Right forelimb (tissue), 1 donor: ENCODE results near the gene SREK1.

Experiments
- DNase-seq: peaks from one replicate; pipeline ENCODE4 v3.0.0-alpha.2; 2018

The SREK1 gene

DNA sequence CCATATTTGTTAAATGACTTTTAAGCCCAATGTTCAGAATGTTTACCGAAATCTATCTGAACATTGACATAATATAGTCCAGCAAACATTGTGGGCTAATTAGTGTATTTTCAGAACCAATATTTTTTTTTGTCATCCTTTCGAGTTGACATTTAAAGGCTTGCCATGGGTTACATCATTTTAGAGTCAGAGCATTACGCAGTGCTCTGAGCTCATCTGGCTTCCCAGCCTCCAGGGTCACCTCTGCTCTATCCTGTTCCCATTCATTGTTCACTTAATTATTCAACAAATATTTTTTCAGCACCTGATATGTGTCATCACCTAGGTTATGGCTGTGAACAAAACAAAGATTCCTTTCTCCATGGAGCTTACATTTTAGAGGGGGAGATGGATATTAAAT lies 80.2 kb downstream of the SREK1 start:
- no peak for DNase-seq

DNA sequence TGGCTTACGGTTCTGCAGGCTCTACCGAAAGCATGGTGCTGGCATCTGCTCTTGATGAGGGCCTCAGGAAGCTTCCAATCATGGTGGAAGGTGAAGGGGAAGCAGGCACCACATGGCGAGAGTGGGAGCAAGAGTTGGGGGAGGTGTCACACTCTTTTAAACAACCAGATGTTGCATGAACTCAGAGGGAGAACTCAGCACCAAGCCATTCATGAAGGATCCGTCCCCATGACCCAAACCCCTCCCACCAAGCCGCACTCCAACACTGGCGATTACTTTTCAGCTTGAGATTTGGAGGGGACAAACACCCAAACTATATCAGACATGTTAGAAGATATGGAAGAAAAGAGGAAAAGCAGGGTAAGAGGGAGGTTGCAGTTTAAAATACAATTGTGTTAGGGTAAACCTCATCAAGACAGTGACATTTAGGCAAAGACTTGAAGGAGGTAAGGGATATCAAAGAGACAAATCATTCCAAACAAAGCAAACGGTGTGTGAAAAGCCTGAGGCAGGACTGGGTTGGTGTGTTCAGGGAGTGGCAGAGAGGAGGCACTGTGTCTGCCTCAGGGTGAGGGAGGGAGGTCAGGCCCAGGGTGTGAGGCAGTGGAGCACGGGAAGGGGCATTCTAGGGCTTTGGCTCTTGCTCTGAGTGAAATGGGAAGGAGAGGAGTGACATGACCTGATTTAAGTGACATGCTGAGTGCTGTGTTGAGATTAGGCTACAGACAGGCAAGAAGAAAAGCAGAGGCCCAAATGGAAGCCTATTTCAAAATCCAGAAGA lies 80.9 kb downstream of the SREK1 start:
- no peak for DNase-seq

DNA sequence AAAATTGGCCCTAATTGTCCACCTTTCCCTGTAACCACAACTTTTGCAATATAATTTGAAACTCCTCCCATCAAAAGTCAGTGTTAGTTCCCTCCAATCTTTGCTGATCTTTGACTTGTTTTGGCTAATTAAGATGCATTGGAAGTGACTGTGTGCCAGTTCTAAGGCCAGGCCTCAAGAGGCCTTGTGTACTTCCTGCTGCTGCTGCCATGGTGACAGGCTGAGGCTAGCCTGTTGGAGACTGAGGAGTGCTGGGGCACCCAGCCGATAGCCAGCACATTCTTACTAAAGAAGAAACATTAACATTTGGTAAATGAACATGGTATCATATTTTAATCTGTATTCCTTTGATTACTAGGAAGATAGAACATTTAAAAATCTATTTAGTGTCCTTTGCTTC lies 86.5 kb downstream of the SREK1 start:
- no peak for DNase-seq

DNA sequence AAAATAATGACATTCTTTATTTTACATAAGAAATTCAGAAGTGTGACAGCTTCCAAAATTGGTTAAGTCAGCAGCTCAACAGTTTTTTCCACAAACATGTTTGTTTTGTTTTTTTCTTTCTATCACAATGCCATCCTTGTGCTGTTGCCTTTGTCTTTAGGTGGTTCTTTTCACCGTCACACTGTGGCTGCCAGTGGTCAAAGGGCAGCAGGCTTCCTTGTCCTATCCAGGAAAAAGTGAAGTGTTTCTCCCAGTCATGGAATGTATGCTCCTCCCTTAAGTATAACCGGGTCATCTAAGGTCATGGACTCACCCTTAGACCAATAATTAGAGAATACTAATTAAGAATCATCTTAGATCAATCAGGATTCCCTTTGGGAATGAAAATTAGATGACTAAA lies 87.4 kb downstream of the SREK1 start:
- no peak for DNase-seq

DNA sequence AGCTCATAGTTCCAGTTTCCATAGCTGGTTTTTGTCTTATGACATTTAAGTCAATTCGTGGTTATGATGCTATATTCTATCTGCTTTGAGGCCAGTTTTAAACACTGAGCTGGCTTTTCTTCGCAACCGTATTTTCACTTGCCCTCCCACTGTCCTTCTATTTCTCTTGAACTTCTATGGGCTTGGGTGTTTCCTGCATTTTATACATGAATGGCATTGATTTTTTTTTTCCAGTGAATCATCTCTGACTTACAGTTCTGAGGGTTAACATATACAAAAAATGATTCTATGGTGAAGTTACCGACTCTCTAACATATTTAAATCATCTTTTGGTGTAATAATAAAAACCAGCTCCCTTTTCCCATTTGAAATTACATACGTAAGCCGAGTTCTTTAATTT lies 88.2 kb downstream of the SREK1 start:
- DNase-seq = no peak

DNA sequence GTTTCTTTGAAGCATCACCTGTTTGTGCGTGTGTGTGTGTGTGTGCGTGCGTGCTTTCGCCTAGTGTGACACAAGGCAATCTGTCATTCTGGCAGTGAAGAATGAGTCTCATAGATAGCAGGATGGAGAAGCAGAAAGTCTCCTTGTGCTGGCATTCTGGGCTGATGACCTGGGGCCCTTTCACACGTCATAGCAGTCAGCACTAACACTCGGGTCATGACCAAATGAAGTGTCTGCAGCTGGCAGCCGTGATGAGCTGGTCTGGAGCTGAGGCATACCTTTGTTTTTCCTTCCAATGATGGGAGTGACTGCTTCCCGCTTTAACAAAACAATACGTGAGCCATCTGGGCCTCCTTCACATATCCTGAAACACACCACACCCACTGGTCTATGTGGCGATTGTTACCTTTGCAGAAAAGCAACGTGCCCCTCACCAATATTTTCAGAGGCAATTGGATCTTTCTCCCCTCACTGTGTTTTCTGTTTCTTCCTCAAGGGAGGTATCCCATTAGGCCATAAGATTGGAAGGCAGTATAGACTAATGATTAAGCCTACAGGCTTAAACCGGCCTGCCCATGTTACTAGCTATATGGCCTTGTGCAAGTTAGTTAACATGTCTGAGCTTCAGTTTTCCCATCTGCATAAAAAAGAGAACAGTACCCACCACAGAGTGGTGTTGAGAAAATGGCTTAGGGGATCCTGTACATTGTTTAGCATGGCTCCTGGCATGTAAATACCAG lies 88.8 kb downstream of the SREK1 start:
- DNase-seq = no peak
